GM19043 (cell line): ENCODE results near the gene HELZ.
"Not testable (repeated sequence)": the region's sequence is repeated elsewhere in the genome, so short reads cannot be mapped to it uniquely, and the experiment has no call there.

ENCODE experiments used
- ATAC-seq: cut with Tn5 transposase; IDR thresholded peaks from one replicate; pipeline ENCODE4 v1.9.1; 2021; ENCODE audit warnings: low read depth; ENCODE audit not compliant: unreplicated experiment

HELZ gene

DNA sequence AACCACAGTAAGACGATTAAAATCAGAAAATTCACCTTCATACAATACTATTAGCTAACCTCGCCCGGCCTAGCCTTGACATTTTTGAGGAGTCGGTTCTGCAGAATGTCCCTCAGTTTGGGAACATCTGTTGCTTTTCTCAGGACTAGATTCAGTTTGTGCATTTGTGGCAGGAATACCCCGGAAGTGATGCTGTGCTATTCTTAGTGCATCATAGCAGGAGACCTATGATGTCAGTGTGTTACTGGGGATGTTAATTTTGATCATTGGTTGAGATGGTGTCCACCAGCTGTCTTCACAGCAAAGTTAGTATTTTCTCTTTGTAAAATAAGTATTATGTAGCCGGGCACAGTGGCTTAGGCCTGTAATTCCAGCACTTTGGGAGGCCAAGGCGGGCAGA lies 21.5 kb upstream of the HELZ start:
- ATAC-seq = no peak

DNA sequence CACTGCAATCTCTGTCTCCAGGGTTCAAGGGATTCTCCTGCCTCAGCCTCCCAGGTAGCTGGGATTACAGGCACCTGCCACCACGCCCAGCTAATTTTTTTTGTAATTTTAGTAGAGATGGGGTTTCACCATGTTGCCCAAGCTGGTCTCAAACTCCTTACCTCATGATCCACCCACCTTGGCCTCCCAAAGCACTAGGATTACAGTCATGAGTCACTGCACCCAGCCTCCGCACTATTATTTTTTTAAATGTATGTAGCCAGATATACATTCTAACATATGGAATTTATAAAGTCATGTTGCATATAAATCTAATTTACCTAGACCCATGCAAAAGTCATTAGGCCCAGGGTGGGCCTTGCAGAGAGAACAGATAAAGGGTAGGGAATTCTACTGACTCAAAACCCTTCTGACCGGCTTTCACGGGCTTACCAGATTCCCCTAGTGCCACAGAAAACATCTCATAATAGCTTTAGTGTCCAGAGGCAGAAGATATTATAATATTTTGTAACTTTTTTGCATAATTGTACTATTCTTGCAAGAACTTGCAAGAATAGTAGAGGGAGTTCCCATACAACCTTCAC lies 20.5 kb upstream of the HELZ start:
- ATAC-seq = no peak

DNA sequence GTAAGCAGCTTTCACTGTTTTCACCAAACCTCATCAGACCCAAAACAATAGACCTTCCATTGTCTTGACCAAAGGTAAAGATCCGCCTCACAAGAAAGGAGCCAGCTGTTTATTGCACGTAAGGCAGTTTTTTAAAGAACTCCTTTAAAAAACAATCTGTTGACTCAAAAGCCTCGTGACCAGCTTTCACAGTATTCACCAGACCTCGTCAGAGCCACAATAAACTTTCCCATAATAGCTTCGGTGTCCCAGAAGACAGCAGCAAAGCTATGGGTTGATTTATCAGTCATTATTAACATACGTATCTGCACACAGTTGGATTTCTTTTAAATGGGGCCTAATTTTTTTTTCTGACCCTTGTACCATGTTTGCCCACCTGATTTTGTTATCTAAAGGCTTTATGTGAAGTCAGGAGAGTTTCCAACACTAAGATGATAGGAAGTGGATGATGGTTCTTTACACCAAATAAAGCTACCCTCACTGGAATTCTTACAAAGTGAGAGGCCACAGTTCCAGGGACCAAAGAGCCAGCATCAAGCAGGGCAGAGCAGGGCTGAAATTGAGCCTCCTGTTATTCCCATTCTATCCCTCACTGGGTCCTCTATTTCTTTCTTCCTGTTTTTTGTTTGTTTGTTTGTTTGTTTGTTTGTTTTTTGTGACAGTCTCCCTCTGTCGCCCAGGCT lies 17.6 kb upstream of the HELZ start:
- no peak for ATAC-seq

DNA sequence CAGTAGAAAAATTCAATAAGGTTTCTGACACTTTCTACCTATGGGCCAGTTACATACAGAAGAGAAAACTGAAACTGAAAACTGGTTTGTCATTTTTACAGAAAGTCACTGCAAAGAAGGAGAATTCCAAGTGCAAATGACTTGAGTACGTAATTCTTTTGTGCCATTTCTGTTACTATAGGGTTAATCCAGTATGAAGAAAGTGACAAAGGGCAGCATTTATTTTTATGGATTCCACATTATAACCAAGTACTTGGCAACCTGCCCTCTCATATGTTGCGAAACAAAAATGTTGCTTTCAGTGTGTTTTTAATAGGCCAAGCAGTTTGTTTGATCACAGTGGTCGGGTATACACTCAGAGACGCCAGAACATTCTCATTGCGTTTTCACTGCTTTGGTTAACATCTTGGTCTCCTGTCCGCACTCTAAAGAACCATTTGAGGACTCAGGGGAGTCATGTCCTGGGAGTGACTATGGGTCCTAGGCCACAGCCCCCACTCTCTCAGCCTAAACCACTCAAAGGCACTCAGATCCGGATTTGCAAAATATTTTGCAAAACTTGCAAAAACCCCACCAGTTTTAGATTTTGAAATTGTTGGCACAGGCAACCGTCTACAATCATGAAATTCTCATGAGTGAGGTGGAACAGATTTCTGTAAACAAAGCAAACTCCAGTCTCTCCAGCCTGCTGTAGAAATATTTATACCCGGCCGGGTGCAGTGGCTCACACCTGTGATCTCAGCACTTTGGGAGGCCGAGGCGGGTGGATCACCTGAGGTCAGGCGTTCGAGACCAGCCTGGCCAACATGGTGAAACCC lies 15.4 kb upstream of the HELZ start:
- ATAC-seq = no peak

DNA sequence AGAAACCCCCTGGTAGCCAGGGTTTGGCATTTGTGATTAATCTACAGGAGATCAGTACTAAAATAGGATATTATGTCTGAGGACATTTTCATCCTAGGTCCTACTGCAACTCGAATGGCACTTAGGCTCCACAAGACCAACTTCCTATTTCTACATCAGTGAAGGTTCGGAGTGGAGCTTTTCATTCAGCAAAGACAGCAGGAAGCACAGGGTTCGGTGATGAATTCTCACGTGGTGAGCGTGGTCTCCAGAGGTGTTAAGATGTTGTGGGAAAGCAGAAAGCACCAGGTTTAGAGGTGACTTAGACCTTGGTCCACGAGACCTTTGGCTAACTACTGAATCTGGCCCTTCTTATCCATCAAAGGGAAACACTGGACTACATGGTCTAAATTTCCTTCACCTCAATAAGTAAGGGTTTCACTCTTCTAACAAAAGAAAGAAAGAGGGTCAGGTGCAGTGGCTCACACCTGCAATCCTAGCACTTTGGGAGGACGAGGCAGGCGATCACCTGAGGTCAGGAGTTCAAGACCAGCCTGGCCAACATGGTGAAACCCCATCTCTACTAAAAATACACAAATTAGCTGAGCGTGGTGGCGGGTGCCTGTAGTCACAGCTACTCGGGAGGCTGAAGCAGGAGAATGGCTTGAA lies 13.9 kb upstream of the HELZ start:
- no peak for ATAC-seq

DNA sequence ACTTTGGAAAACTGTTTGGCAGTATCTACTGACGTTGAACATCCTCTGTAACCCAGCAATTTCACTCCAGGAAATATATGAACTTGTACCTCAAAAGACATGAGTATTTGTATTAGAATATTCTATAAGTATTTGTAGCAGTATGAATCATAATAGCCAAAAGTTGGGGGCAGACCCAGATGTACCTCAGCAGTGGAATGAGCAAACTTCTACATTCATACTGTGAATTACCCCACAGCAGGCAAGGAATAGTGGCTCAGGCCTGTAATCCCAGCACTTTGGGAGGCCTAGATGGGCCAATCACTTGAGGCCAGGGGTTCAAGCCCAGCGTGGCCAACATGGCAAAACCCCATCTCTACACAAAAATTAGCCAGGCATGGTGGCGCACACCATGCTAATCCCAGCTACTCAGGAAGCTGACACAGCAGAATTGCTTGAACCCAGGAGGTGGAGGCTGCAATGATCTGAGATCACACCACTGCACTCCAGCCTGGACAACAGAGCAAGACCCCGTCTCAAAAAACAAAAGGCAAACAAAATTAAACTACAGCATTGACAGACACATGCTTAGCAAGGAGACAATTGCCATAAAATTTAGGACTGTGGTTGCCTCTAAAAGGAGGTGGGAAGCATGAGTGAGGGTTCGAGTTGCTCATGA lies 11.2 kb upstream of the HELZ start:
- no peak for ATAC-seq

DNA sequence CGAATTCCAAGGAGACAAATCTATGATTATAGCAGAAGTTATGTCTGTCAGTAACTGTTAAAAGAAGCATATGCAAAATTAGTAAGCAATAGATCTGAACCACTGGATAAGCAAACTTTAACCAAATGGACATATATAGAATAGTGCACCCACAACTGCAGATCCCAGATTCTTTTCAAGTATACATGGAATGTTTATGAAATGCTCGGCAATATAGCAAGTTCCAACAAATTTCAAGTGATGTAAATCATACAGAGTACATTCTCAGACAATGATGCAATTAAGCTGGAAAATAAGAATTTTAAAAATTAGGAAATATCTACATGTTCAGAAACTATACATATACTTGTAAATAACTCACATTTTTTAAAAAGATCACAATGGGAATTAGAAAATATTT lies 8.4 kb upstream of the HELZ start:
- ATAC-seq = no peak

DNA sequence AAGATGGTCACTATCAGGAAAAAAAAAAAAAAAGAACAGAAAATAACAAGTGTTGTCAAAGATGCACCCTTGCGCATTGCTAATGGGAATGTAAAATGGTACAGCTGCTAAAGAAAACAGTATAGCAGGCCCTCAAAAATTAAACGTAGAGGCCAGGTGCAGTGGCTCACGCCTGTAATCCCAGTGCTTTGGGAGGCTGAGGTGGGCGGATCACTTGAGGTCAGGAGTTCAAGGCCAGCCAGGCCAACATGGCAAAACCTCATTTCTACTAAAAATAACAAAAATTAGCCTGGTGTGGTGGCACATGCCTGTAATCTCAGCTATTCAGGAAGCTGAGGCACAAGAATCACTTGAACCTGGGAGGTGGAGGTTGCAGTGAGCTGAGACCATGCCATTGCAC lies 6.6 kb upstream of the HELZ start:
- ATAC-seq = not testable (repeated sequence)

DNA sequence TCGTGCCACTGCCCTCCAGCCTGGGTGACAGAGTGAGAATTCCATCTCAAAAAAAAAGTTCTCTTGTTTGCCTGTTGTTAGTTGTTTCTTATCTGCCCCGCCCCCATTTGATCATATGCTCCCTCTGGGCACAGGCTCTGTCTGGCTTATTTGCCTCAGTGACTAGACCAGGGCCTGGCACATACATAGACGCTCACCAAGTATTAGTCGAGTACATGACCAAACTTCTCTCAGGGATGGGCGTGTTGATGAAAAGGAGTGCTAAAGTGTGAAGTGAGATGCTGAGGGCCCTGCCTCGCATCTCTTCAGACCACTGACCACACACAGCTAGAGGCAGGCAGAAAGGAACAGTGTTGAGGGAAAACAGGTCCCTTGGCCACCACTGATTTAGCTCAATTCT lies 3.3 kb upstream of the HELZ start:
- no peak for ATAC-seq

DNA sequence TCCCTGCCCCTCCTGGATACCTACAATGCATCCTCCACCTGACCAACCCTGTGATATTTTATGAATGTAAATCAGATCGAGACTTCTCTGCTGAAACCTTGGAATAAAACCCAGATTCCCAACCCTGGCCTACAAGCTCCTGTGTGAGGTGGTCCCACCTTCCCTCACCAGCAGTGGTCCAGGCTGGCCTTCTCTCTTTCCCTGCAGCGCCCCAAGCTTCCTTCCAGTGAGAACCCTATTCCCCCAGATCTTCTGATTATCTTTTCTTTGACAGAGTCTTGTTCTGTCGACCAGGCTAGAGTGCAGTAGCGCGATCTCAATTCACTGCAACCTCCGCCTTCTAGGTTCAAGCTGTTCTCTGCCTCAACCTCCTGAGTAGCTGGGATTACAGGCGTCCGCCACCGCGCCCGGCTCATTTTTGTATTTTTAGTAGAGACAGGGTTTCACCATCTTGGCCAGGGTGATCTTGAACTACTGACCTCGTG lies 2.5 kb upstream of the HELZ start:
- no peak for ATAC-seq

DNA sequence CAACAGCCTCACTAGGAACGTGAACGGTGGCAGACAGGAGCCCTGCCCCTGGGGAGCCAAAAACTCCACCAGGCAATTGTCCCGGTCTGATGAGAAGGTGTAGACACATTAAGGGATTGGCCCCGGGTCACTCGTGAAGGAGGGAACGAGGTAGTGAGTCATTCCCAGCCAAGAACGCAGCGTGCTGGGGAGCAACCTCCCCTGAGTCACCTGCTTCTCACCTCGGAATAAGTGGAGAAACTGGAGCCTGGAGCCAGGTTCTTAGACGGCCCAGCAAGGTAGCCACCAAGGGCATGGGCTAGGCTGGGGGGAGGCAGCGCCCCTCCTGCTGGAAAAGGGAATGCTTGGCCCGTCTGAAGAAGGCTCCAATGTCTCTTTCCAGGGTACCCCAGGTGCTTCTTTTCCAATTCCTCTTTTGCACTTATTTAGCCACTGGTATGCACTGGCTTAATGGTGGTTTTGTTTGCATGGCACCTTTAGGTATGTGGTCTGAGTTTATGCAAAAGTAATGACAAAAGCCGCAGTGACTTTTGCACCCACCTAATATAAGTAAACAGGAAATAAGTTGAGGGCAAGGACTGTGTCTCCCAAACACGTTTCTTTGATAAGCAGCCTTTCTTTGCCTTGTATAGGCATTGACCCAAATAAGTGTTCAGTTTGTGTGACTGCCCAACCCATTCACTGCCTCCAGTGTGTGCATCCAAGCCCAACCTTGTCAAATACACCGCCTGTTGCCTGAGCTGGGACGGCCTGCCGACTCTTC lies 1.8 kb upstream of the HELZ start:
- ATAC-seq = peak; percentile 48

DNA sequence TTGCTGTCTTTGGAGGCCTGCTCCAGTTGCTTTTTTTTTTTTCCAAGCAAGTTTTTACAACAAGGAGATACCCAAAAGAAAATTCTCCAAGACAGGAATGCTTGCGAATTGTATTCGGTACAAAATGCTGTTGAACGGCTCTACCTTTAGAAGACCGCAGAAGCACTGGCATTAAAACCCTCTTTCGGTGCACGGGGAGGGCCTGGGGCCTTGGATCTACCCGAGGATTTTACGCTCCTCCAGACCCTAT lies 1.3 kb upstream of the HELZ start:
- no peak for ATAC-seq

DNA sequence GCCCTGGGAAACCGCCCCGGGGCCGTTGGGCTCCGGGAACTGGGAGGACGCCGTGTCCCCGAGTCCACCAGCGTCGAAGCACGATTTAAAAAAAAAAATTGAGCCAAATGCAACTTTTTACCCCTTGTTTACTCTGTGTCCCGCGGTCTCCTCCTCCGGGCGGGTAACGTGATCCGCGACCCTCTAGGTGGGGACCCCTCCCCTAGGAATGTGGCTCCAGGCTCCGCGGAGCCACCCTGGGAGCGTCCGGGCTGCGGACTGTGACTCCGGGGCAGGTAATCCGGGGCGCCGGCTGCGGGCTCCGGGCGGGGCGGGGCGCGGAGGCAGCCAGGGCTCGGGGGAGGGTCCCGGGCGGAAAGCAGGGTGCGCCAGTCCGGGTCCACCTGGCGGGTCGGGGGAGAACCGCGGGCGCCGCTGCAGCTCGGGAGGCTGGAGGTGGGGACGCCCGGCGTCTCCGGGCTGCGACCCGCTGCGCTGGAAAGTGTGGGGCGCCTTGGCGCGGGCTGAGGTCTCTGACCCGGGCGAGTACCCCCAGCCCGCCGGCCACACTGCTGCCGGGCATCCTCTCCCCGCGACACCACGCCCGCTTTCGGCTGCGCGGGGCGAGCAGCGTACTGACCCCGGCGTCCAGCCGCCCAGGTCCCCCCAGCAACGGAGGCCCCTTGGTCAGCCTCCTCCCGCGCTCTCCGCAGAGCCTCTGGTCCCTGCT lies 852 bp upstream of the HELZ start:
- ATAC-seq = no peak

DNA sequence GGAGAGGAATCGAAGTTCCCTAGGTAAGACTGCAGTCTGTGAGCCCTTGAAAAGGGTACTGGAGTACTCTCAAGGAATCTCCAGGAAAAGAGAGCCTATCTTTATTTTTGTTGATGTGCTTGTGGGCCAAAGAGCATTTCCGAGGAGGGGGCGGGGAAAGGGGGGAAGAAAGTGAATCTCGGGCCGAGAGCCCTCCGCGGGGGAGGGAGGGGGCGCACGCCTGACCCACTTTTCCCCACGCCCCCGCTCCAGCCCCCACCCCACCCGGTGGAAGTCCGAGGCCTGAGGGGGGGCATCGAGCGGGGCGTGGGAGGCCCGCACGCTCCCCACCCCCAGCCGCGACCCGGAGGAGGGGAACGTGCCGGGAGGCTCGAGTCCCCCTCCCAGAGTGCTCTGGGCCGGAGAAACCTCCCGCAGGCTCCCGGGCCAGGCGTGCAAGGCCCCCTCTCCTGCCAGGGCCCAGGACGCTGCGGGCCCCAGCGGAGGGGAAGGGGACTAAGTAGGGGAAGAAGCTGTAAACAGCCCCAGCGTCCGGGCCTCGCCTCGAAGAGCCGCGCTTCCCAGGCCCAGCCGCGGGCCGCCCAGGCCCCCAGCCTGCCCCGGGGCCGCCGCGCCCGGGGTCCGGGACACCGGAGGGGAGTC lies 444 bp downstream of the HELZ start:
- no peak for ATAC-seq

DNA sequence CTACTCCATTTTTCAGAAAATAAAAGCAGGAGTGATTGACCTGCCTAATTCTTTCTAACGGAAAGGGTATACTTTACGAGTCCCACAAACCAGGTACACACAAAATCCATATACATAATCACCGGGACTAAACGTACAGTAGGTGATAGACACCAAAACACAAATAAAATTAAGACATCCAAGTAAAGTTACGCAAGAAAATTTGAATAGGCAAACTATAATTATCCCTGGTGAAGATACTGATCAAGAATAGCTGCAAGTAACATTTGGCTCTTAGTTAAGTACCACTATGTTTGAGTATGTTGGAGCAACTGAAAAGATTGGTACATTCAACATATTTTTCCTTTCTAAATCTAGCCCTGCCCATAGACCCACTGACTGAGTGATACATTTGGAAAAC lies 1.7 kb downstream of the HELZ start:
- ATAC-seq = no peak

DNA sequence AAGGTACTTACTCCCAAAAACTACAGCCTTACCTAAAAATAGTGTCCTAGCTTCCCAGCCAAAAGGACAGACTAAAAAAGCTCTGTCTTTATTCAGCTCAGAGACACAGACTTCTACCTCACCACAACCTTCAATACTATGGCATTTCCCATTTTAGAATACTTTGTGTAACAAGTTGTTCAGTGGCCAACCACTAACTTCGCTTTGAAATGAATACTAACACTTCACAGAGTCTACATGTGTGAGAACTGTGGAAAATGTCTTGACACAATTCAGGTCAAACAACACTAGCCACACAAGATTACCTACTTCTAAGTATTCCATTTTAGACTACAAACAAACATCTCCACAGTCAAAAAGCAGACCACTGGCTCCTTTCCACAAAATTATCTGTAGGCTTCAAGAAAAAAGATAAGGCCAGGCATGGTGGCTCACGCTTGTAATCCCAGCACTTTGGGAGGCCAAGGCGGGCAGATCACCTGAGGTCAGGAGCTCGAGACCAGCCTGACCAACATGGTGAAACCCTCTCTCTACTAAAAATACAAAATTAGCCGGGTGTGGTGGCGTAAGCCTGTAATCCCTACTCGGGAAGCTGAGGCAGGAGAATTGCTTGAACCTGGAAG lies 3.2 kb downstream of the HELZ start:
- no peak for ATAC-seq

DNA sequence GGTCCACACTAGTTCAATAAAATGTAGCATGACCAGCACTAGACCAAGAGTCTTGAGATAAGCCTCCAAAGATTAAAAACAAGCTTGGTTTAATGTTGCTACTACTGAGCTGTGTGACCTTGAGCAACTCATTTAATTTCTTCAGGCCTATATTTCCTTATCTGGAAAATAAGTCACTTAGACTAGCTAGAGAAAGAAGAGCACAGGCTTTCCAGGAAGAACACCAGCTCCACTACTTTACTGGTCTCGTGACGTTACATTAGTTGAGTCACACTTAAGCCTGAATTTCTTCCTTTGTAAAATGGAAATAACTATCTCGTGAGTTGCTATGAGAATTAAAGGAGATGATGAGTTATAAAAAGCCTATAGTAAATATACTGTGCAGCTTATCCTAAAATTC lies 5.4 kb downstream of the HELZ start:
- ATAC-seq = no peak

DNA sequence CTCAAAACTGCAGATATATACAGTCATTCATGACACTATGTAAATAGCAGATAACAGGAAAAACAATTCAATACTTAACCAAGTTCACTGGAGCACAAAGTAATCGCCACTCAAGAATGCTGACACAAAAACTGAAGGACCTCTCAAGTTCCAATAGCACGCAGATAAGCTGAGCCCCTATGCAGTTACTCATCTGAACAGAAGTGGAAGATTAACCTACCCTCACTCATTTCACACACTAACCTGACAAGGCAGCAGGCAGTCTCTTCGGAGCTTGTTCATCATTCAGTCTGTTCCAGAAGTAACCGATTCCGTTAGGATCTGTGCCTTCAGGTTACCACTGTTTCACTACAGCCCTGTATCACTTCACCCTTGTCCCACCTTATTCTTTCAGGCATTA lies 6.0 kb downstream of the HELZ start:
- no peak for ATAC-seq

DNA sequence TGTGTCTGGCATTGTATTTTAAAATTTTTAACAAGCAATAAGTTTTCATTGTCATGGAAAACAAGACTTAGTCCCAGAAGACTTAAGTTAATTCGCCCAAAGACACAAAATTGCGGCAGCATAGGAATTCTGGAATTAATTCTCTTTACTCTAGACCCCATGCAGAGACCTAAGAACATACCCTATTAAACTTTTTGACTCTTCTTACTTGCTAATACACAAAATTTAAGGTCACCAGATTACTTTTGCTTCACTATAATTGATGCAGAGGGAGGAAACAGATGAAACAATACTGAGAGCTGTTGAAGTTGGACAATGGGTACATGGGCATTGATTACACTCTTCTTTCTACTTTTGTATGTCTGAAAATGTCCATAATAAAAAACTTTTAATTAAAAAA lies 12.6 kb downstream of the HELZ start:
- ATAC-seq = no peak
